WTC11 (cell line): ENCODE data around the gene PPP2R3A.

Experiments used
- ATF2 ChIP-seq: sonication (generic); formaldehyde crosslinking; IDR thresholded peaks from 2 replicates; pipeline ENCODE4 v1.8.1; 2022; ENCODE audit warnings: low read depth, missing genetic modification reagents, borderline replicate concordance
- ATF3 ChIP-seq: sonication (generic); formaldehyde crosslinking; conservative IDR thresholded peaks from 2 replicates; pipeline ENCODE4 v1.8.1; 2022; ENCODE audit warnings: mild to moderate bottlenecking, missing genetic modification reagents
- CREB1 ChIP-seq: sonication (generic); formaldehyde crosslinking; IDR thresholded peaks from 2 replicates; pipeline ENCODE4 v1.8.0; 2023; ENCODE audit warnings: mild to moderate bottlenecking, missing genetic modification reagents
- ELF4 ChIP-seq: sonication (generic); formaldehyde crosslinking; IDR thresholded peaks from 2 replicates; pipeline ENCODE4 v1.8.1; 2022; ENCODE audit warnings: low read depth, mild to moderate bottlenecking, moderate library complexity, missing genetic modification reagents
- FOXK1 ChIP-seq: sonication (generic); formaldehyde crosslinking; IDR thresholded peaks from 2 replicates; pipeline ENCODE4 v1.8.0; 2022; ENCODE audit warnings: mild to moderate bottlenecking, moderate library complexity, missing genetic modification reagents
- ZMAT4 ChIP-seq: fragments of 250-450 bp; sonication (Bioruptor Pico); IDR thresholded peaks from 2 replicates; pipeline ENCODE4 v1.9.0; 2021; ENCODE audit warnings: mild to moderate bottlenecking
- ZNF232 ChIP-seq: sonication (generic); formaldehyde crosslinking; IDR thresholded peaks from 2 replicates; pipeline ENCODE4 v1.8.0; 2022; ENCODE audit warnings: mild to moderate bottlenecking, missing genetic modification reagents
- ZNF416 ChIP-seq: fragments of 250-450 bp; sonication (Bioruptor Pico); IDR thresholded peaks from 2 replicates; pipeline ENCODE4 v1.9.0; 2021; ENCODE audit warnings: mild to moderate bottlenecking, inconsistent platforms
- ZSCAN18 ChIP-seq: fragments of 250-450 bp; sonication (Bioruptor Pico); IDR thresholded peaks from 2 replicates; pipeline ENCODE4 v2.1.2; 2022; ENCODE audit warnings: mild to moderate bottlenecking, moderate library complexity
- TF ChIP-seq, protein P1 (sequence below): sonication (generic); formaldehyde crosslinking; IDR thresholded peaks from 2 replicates; pipeline ENCODE4 v1.8.0; 2023; ENCODE audit warnings: missing genetic modification reagents, mild to moderate bottlenecking, borderline replicate concordance
- TF ChIP-seq, protein P2 (sequence below): sonication (generic); formaldehyde crosslinking; IDR thresholded peaks from 2 replicates; pipeline ENCODE4 v1.8.0; 2022; ENCODE audit warnings: missing genetic modification reagents
- TF ChIP-seq, protein P3 (sequence below): fragments of 200-600 bp; IDR thresholded peaks from 2 replicates; pipeline ENCODE4 v1.8.0; 2022; ENCODE audit warnings: antibody characterized with exemption
- TF ChIP-seq, protein P4 (sequence below): sonication (generic); formaldehyde crosslinking; IDR thresholded peaks from 2 replicates; pipeline ENCODE4 v1.8.1; 2023; ENCODE audit warnings: mild to moderate bottlenecking, missing genetic modification reagents, moderate library complexity

- TF ChIP-seq, protein P1, sequence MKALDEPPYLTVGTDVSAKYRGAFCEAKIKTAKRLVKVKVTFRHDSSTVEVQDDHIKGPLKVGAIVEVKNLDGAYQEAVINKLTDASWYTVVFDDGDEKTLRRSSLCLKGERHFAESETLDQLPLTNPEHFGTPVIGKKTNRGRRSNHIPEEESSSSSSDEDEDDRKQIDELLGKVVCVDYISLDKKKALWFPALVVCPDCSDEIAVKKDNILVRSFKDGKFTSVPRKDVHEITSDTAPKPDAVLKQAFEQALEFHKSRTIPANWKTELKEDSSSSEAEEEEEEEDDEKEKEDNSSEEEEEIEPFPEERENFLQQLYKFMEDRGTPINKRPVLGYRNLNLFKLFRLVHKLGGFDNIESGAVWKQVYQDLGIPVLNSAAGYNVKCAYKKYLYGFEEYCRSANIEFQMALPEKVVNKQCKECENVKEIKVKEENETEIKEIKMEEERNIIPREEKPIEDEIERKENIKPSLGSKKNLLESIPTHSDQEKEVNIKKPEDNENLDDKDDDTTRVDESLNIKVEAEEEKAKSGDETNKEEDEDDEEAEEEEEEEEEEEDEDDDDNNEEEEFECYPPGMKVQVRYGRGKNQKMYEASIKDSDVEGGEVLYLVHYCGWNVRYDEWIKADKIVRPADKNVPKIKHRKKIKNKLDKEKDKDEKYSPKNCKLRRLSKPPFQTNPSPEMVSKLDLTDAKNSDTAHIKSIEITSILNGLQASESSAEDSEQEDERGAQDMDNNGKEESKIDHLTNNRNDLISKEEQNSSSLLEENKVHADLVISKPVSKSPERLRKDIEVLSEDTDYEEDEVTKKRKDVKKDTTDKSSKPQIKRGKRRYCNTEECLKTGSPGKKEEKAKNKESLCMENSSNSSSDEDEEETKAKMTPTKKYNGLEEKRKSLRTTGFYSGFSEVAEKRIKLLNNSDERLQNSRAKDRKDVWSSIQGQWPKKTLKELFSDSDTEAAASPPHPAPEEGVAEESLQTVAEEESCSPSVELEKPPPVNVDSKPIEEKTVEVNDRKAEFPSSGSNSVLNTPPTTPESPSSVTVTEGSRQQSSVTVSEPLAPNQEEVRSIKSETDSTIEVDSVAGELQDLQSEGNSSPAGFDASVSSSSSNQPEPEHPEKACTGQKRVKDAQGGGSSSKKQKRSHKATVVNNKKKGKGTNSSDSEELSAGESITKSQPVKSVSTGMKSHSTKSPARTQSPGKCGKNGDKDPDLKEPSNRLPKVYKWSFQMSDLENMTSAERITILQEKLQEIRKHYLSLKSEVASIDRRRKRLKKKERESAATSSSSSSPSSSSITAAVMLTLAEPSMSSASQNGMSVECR (CRISPR knock-in tag) = no peak
- TF ChIP-seq ZNF416 (CRISPR knock-in tag) (no peak), ATF2 (CRISPR knock-in tag) (no peak), ZMAT4 (CRISPR knock-in tag) (no peak), ZNF232 (CRISPR knock-in tag) (no peak), CREB1 (no peak), ELF4 (CRISPR knock-in tag) (no peak), FOXK1 (no peak), ATF3 (CRISPR knock-in tag) (no peak), ZSCAN18 (no peak)
- TF ChIP-seq, protein P2, sequence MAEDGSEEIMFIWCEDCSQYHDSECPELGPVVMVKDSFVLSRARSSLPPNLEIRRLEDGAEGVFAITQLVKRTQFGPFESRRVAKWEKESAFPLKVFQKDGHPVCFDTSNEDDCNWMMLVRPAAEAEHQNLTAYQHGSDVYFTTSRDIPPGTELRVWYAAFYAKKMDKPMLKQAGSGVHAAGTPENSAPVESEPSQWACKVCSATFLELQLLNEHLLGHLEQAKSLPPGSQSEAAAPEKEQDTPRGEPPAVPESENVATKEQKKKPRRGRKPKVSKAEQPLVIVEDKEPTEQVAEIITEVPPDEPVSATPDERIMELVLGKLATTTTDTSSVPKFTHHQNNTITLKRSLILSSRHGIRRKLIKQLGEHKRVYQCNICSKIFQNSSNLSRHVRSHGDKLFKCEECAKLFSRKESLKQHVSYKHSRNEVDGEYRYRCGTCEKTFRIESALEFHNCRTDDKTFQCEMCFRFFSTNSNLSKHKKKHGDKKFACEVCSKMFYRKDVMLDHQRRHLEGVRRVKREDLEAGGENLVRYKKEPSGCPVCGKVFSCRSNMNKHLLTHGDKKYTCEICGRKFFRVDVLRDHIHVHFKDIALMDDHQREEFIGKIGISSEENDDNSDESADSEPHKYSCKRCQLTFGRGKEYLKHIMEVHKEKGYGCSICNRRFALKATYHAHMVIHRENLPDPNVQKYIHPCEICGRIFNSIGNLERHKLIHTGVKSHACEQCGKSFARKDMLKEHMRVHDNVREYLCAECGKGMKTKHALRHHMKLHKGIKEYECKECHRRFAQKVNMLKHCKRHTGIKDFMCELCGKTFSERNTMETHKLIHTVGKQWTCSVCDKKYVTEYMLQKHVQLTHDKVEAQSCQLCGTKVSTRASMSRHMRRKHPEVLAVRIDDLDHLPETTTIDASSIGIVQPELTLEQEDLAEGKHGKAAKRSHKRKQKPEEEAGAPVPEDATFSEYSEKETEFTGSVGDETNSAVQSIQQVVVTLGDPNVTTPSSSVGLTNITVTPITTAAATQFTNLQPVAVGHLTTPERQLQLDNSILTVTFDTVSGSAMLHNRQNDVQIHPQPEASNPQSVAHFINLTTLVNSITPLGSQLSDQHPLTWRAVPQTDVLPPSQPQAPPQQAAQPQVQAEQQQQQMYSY (CRISPR knock-in tag) = no peak
- TF ChIP-seq, protein P3, sequence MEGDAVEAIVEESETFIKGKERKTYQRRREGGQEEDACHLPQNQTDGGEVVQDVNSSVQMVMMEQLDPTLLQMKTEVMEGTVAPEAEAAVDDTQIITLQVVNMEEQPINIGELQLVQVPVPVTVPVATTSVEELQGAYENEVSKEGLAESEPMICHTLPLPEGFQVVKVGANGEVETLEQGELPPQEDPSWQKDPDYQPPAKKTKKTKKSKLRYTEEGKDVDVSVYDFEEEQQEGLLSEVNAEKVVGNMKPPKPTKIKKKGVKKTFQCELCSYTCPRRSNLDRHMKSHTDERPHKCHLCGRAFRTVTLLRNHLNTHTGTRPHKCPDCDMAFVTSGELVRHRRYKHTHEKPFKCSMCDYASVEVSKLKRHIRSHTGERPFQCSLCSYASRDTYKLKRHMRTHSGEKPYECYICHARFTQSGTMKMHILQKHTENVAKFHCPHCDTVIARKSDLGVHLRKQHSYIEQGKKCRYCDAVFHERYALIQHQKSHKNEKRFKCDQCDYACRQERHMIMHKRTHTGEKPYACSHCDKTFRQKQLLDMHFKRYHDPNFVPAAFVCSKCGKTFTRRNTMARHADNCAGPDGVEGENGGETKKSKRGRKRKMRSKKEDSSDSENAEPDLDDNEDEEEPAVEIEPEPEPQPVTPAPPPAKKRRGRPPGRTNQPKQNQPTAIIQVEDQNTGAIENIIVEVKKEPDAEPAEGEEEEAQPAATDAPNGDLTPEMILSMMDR = peak; percentile 79
- TF ChIP-seq, protein P4, sequence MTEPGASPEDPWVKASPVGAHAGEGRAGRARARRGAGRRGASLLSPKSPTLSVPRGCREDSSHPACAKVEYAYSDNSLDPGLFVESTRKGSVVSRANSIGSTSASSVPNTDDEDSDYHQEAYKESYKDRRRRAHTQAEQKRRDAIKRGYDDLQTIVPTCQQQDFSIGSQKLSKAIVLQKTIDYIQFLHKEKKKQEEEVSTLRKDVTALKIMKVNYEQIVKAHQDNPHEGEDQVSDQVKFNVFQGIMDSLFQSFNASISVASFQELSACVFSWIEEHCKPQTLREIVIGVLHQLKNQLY (CRISPR knock-in tag) = no peak
Measured at GRCh38 chr3:136075218-136075808, 109.8 kb downstream of the PPP2R3A start.
